Lung (tissue), 12 donors: ENCODE data around the gene NOS1AP. TPM values are rescaled to one million over a fixed set of nuclear protein-coding genes. Genes with fewer than 3 reads are reported as not detected.

Experiments
- ATAC-seq: fragments of 200-7000 bp; cut with Tn5 transposase; one replicate; pipeline ENCODE4 v1.9.1; 2020; ENCODE audit warnings: moderate number of reproducible peaks; ENCODE audit not compliant: insufficient read depth, low FRiP score
- DNase-seq, 3 donors: peaks; one replicate each; pipeline ENCODE4 v3.0.0-alpha.2; 2013 to 2017
- H3K27ac ChIP-seq, 2 donors: one replicate each; pipeline ENCODE4 v1.5.1; 2013; ENCODE audit warnings: mild to moderate bottlenecking in 2 of 2, moderate library complexity in 2 of 2, control low read depth in 1 of 2, inconsistent platforms in 1 of 2, low read depth in 1 of 2, low read length in 1 of 2
- H3K27me3 ChIP-seq, 3 donors: one replicate each; pipeline ENCODE4 v1.5.1; 2013; ENCODE audit warnings: low read length in 2 of 3; ENCODE audit not compliant: control insufficient read depth in 3 of 3, insufficient read depth in 3 of 3
- H3K36me3 ChIP-seq, 4 donors: one replicate each; pipeline ENCODE4 v1.5.1; 2013; ENCODE audit warnings: low read length in 4 of 4, mild to moderate bottlenecking in 1 of 4, moderate library complexity in 1 of 4; ENCODE audit not compliant: control insufficient read depth in 4 of 4, insufficient read depth in 4 of 4
- H3K4me1 ChIP-seq, 5 donors: one replicate each; pipeline ENCODE4 v1.5.1; 2013; ENCODE audit warnings: low read length in 5 of 5, mild to moderate bottlenecking in 2 of 5, moderate library complexity in 1 of 5; ENCODE audit not compliant: control insufficient read depth in 5 of 5, insufficient read depth in 5 of 5
- H3K4me3 ChIP-seq: one replicate; pipeline ENCODE4 v1.5.1; 2013; ENCODE audit warnings: mild to moderate bottlenecking, control low read depth, moderate library complexity
- H3K9ac ChIP-seq, 2 donors: one replicate each; pipeline ENCODE4 v1.5.1; 2013; ENCODE audit warnings: low read length in 2 of 2, control low read depth in 1 of 2; ENCODE audit not compliant: insufficient read depth in 1 of 2
- H3K9me3 ChIP-seq, 4 donors: one replicate each; pipeline ENCODE4 v1.5.1; 2013; ENCODE audit warnings: low read length in 3 of 4, mild to moderate bottlenecking in 1 of 4, moderate library complexity in 1 of 4; ENCODE audit not compliant: control insufficient read depth in 4 of 4, insufficient read depth in 3 of 4
- WGBS, 2 donors: extraction: QIAGEN DNeasy Blood & Tissue Kit; methylation state at CpG; one replicate each; pipeline ENCODE4 v1.1.7; 2013; 5-methylcytosine and 5-hydroxymethylcytosine counted together
- polyA plus RNA-seq, 2 donors: library from polyadenylated mRNA; stranded (reverse); fragments of 200-250 nt; gene quantifications; one replicate each; pipeline ENCODE4 v1.2.1, GENCODE V29; 2013
- total RNA-seq, 2 donors: library from RNA; depleted of rRNA in 1 of 2; stranded (reverse); fragments of >200 nt in 1 of 2; gene quantifications; one replicate each; pipeline ENCODE4 v1.2.1, GENCODE V29; 2014 to 2021
- TF ChIP-seq, protein P1 (sequence below): IDR thresholded peaks from 2 replicates; pipeline ENCODE4 v1.5.1; 2012; ENCODE audit warnings: mild to moderate bottlenecking; ENCODE audit errors: control extremely low read depth, extremely low read depth
- donor health status: control.
- donor health status: control.
- donor health status: Bipolar disorder and iron deficiency.
- donor health status: healthy.
- donor health status: DM: yes; HTN: yes; CAD: no.

Gene NOS1AP
- total and polyA plus RNA-seq, 4 donors, result 0.57 to 5.0 (median 1.2) TPM

DNA sequence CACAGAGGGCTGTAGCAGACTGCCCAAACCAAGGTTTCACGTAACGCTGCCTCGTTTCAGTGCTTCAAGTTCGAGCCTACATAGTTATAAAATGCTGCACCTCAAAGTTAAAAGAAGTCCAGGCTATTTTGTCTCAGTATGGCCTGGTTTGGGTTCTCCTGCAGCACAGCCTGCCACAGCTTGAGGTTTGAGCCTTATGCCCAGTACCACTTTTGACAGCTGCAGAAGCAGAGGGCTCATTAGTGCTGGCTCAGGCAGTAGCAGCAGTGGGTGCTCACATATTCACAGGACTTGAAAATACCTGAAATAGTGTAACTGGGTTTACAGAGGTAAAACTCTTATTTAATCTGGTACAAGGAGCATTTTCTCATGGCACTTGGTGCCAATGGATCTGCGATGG lies 291.9 kb downstream of the NOS1AP start:
- H3K4me1 ChIP-seq, result no peaks in the 10 kb centered on the region
- no peak overlapping the region for H3K9ac ChIP-seq
- peaks cover 0 to 3% (median 1%) of the 10 kb centered on the region in 4 donors for H3K36me3 ChIP-seq

GRCh38 chr1:162363823-162364222 lies 294.3 kb downstream of the NOS1AP start:
- DNase-seq, result no peak
- Histone ChIP-seq H3K9ac (no peak overlapping the region), H3K27ac (no peak overlapping the region), H3K36me3 (peaks cover 0 to 2% (median 0%) of the 10 kb centered on the region in 4 donors), H3K27me3 (no peaks in the 10 kb centered on the region), H3K9me3 (no peaks in the 10 kb centered on the region), H3K4me1 (no peaks in the 10 kb centered on the region), H3K4me3 (no peak overlapping the region)
- ATAC-seq, result no peak
- WGBS, 2 donors, result 84 to 98% methylated on average over 3 of the region's 3 CpGs
- TF ChIP-seq, protein P1, sequence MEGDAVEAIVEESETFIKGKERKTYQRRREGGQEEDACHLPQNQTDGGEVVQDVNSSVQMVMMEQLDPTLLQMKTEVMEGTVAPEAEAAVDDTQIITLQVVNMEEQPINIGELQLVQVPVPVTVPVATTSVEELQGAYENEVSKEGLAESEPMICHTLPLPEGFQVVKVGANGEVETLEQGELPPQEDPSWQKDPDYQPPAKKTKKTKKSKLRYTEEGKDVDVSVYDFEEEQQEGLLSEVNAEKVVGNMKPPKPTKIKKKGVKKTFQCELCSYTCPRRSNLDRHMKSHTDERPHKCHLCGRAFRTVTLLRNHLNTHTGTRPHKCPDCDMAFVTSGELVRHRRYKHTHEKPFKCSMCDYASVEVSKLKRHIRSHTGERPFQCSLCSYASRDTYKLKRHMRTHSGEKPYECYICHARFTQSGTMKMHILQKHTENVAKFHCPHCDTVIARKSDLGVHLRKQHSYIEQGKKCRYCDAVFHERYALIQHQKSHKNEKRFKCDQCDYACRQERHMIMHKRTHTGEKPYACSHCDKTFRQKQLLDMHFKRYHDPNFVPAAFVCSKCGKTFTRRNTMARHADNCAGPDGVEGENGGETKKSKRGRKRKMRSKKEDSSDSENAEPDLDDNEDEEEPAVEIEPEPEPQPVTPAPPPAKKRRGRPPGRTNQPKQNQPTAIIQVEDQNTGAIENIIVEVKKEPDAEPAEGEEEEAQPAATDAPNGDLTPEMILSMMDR, result no peak

More for the DNA sequence above, 291.9 kb downstream of the NOS1AP start:
- WGBS, 2 donors, result 92 to 99% methylated on average over 5 of the region's 5 CpGs
- DNase-seq (no peak), ATAC-seq (no peak)
- Histone ChIP-seq H3K4me3 (no peak overlapping the region), H3K27me3 (no peaks in the 10 kb centered on the region), H3K27ac (no peak overlapping the region), H3K9me3 (no peaks in the 10 kb centered on the region)
- TF ChIP-seq, protein P1, result no peak

GRCh38 chr1:162364498-162364897 lies 295.0 kb downstream of the NOS1AP start:
- Histone ChIP-seq H3K9ac (no peak overlapping the region), H3K9me3 (no peaks in the 10 kb centered on the region)
- TF ChIP-seq, protein P1, result no peak

More at GRCh38 chr1:162364498-162364897, 295.0 kb downstream of the NOS1AP start:
- peaks cover 0 to 2% (median 0%) of the 10 kb centered on the region in 4 donors for H3K36me3 ChIP-seq
- H3K4me3 ChIP-seq, result no peak overlapping the region
- no peak overlapping the region for H3K27ac ChIP-seq
- DNase-seq, result no peak
- no peaks in the 10 kb centered on the region for H3K4me1 ChIP-seq
- ATAC-seq, result no peak
- 96 to 100% methylated on average over 1 of the region's 1 CpG for WGBS, 2 donors
- H3K27me3 ChIP-seq, result no peaks in the 10 kb centered on the region
